Measurements from ENCODE around the gene KCND3. TPM values are rescaled to one million over a fixed set of nuclear protein-coding genes. Genes with fewer than 3 reads are reported as not detected.

KCND3 gene
- total RNA-seq, 4 donors from 2014 or later, result 0.35 to 4.1 (median 0.90) TPM

- H3K36me3 ChIP-seq, result no peaks in the 10 kb centered on the region
- H3K27me3 ChIP-seq, result no peaks in the 10 kb centered on the region
- TF ChIP-seq POLR2A (IDR thresholded peaks at IDR 0.05) (no peak), CTCF (IDR thresholded peaks at IDR 0.05) (no peak)
- DNase-seq, result no peak
- no peaks in the 10 kb centered on the region for H3K9me3 ChIP-seq
- no peaks in the 10 kb centered on the region for H3K4me1 ChIP-seq
- H3K4me3 ChIP-seq, result no peak overlapping the region
- no peak overlapping the region for H3K27ac ChIP-seq
These were observed 78.4 kb downstream of the KCND3 start for GRCh38 chr1:111911061-111911460.

GRCh38 chr1:111909030-111909429, 80.4 kb downstream of the KCND3 start:
- Histone ChIP-seq H3K4me1 (no peaks in the 10 kb centered on the region), H3K27ac (no peak overlapping the region), H3K36me3 (no peaks in the 10 kb centered on the region), H3K9me3 (no peaks in the 10 kb centered on the region), H3K4me3 (no peak overlapping the region), H3K27me3 (no peaks in the 10 kb centered on the region)
- TF ChIP-seq POLR2A (IDR thresholded peaks at IDR 0.05) (no peak), CTCF (IDR thresholded peaks at IDR 0.05) (no peak)
- DNase-seq, result no peak

GRCh38 chr1:111908011-111908621, 81.4 kb downstream of the KCND3 start:
- Histone ChIP-seq H3K36me3 (no peaks in the 10 kb centered on the region), H3K9me3 (no peaks in the 10 kb centered on the region), H3K27ac (no peak overlapping the region), H3K4me3 (no peak overlapping the region), H3K27me3 (no peaks in the 10 kb centered on the region), H3K4me1 (no peaks in the 10 kb centered on the region)
- no peak for DNase-seq
- TF ChIP-seq CTCF (IDR thresholded peaks at IDR 0.05), result no peak
- TF ChIP-seq POLR2A (IDR thresholded peaks at IDR 0.05), result no peak

DNA sequence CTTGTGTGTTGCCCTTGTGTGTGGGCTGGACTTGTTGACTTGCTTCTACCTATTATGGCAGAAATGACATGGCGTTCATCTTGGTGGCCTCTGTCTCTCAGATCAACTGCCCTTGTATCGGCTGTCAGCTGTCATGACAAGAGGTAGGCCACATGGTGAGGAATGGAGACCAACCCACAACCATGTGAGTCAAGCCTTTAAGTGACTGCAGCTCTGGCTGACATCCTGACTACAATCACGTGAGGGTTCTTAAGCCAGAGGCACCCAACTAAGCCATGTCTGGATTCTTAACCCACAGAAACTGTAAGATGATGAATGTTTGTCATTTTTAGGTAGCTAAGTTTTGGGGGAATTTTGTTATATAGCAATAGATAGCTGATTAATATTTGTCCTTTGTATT, 82.1 kb downstream of the KCND3 start:
- no peak overlapping the region for H3K4me3 ChIP-seq
- no peaks in the 10 kb centered on the region for H3K36me3 ChIP-seq
- no peak for DNase-seq
- no peak for TF ChIP-seq CTCF (IDR thresholded peaks at IDR 0.05)
- TF ChIP-seq POLR2A (IDR thresholded peaks at IDR 0.05), result no peak
- H3K4me1 ChIP-seq, result no peaks in the 10 kb centered on the region
- H3K27ac ChIP-seq, result no peak overlapping the region
- no peaks in the 10 kb centered on the region for H3K9me3 ChIP-seq
- H3K27me3 ChIP-seq, result no peaks in the 10 kb centered on the region

GRCh38 chr1:111906816-111907215, 82.7 kb downstream of the KCND3 start:
- Histone ChIP-seq H3K27ac (no peak overlapping the region), H3K9me3 (no peaks in the 10 kb centered on the region), H3K27me3 (no peaks in the 10 kb centered on the region), H3K4me1 (no peaks in the 10 kb centered on the region), H3K4me3 (no peak overlapping the region), H3K36me3 (no peaks in the 10 kb centered on the region)
- DNase-seq, result no peak
- TF ChIP-seq CTCF (IDR thresholded peaks at IDR 0.05) (no peak), POLR2A (IDR thresholded peaks at IDR 0.05) (no peak)

- no peak for DNase-seq
- Histone ChIP-seq H3K27ac (no peak overlapping the region), H3K4me1 (no peaks in the 10 kb centered on the region), H3K36me3 (no peaks in the 10 kb centered on the region), H3K4me3 (no peak overlapping the region), H3K9me3 (no peaks in the 10 kb centered on the region), H3K27me3 (no peaks in the 10 kb centered on the region)
- TF ChIP-seq POLR2A (IDR thresholded peaks at IDR 0.05) (no peak), CTCF (IDR thresholded peaks at IDR 0.05) (no peak)
These were observed 83.4 kb downstream of the KCND3 start for GRCh38 chr1:111906111-111906510.

Measured in Peyer's patch (tissue), 4 donors.